ENCODE data around the gene ARSH. TPM values are rescaled to one million over a fixed set of nuclear protein-coding genes. Genes with fewer than 3 reads are reported as not detected.
A peak's percentile ranks its signal among the peaks of the same experiment; 100 is the strongest.
"Not testable (repeated sequence)": the region's sequence is repeated elsewhere in the genome, so short reads cannot be mapped to it uniquely, and the experiment has no call there.

The ARSH gene
- total RNA-seq, 1 donor from 2014 or later = 0.20 TPM

- DNase-seq = no peak
These were observed 30.9 kb downstream of the ARSH start for GRCh38 chrX:3037218-3037617.

- no peak for DNase-seq
These were observed 37.9 kb downstream of the ARSH start for GRCh38 chrX:3044196-3044595.

DNA sequence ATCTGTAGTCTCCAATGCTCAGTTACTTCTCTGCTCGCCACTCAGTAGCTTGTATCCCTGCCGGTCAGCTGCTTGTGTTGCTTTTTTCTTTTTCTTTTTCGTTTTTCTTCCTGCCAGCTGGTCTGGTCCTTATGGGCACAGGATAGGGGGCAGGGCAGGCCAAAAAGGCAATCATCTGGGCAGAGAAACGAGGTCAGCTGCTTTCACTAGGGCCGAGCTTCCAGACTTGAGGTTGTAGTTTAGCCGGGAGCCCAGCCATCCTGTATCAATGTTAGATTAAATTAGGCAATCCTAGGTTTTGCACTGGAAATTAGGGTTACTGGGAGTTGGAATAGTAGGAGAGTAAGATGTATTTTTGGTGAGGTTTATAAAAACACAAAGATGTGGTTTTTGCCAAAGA lies 38.3 kb downstream of the ARSH start:
- DNase-seq = no peak

DNA sequence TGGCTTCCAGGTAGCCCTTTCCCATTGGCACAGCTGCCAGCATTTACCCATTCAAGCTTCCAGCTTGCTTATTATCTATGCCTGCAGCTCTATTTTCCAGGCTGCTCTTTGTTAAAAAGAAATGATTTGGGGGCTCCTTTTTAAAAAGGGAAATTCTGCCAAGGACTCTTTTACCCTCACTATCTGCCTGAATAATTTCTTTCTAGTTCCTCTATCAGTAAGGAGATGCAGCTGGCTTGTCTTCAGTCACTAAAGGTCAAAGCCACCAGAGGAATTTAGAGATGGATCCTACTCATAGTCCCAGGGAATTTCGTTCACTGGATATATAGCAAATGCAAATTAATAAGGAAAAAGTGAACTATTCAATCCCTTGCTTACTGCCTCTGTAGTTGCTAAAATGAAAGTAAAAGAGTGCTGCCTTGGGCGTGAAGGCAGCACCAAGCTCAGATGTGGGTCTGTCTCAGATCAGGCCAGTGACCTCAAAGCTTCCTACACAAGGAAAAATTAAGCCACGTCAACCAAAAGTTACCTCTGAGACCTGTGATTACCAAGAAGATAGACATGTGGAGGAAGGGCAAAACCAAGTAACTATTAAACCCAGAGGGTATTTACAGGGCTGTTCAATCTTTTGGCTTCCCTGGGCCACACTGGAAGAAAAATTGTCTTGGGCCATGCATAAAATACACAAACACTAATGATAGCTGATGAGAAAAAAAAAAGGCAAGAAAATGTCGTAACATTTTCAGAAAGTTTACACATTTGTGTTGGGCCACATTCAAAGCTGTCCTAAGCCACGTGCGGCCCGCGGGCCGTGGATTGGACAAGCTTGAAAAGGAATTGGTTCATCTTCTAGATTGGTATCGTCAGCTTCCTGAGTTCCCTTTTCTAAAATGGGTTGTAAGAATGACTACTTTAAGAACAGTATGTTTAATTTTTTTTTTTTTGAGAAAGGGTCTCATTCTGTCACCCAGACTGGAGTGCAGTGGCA lies 40.2 kb downstream of the ARSH start:
- DNase-seq = no peak

DNA sequence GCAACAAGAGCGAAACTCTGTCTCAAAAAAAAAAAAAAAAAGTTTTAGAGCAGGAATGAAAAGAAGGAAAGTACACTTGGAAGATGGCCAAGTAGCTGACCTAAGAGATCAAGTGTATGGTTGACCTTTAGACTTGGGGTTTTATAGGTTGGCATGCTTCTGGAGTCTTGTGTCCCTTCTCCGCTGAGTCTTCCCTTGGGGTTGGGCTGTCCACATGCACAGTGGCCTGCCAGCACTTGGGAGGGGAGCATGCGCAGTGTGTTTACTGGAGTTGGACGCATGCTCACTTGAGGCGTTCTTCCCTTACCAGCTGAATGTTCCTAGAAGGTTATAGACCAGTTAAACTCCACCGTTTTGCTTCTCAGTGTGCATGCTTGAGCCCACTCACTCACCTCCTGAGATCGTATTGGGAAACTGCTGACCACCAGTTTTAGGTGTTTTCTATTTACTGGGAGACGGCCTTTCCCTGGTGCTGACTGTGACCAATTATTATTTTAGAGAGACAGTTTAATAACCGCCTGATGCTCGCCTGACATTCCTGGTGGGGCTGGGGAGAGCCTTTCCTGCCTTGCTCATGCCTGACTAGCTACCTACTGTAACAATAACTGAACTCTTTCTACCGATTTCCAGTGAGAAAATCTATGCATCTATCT lies 44.3 kb downstream of the ARSH start:
- not testable (repeated sequence) for DNase-seq

DNA sequence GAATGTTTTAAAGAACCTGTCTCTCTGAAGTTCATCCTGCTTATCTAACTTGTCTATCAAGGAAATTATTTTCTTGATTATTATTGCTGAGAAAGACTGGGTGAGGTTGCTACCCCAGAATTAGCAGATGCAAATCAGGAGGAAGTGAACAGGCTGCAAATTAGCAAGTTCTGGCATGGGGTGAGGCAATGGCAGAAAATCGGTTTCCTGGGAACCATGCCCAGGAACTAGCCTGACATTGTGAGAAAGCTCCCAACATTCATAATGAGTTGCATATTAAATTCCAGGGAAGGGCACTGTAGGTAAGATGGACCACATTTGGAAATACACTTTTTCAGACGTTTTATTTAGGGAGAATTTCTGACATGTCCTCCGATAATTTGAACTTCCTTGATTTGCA lies 46.5 kb downstream of the ARSH start:
- DNase-seq = no peak

GRCh38 chrX:3066555-3066954 lies 60.2 kb downstream of the ARSH start:
- DNase-seq = peak; percentile 0

GRCh38 chrX:3075959-3076358 lies 69.6 kb downstream of the ARSH start:
- no peak for DNase-seq

DNA sequence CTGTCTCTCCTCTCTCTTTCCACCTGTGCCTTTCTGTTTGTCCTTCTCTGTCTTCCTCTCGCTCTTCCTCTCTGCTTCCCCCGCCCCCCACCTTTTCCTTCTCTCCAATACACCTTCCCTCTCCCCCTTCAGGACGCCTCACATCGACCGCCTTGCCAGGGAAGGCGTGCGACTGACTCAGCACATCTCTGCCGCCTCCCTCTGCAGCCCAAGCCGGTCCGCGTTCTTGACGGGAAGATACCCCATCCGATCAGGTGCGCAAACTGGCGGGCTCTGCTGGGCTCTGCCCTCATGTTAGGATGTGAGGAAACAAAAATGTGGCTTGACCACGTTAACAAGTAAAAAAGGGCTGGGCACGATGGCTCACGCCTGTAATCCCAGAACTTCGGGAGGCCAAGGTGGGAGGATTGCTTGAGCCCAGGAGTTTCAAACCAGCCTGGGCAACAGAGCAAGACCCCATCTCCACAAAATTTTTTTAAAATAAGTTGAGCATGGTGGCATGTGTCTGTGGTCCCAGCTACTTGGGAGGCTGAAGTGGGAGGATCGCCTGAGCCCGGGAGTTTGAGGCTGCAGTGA lies 70.2 kb downstream of the ARSH start:
- no peak for DNase-seq

Small RNA genes within 50 kb of the gene (small RNA-seq; reads per million reads assigned to genes)
- not detected for gene RN7SL578P (ENCODE audit: low replicate concordance)

Other genes starting within 250 kb of the ARSH start
- 10.7 TPM for gene GYG2, start 177.6 kb upstream of the ARSH start, total RNA-seq
- gene ARSD, start 77.2 kb upstream of the ARSH start, total RNA-seq = 13.0 TPM
- gene ARSF, start 34.9 kb downstream of the ARSH start, total RNA-seq = 10.1 TPM